VCaP (cell line): ENCODE data around the gene C3orf52.

Experiments
- H3K27ac ChIP-seq: fragments of 450-650 bp; 2 replicates; pipeline ENCODE4 v1.5.1; 2017
- TF ChIP-seq, protein P1 (sequence below): fragments of 450-650 bp; conservative IDR thresholded peaks from 2 replicates; pipeline ENCODE4 v1.5.1; 2017; ENCODE audit warnings: mild to moderate bottlenecking, moderate library complexity

Gene C3orf52

DNA sequence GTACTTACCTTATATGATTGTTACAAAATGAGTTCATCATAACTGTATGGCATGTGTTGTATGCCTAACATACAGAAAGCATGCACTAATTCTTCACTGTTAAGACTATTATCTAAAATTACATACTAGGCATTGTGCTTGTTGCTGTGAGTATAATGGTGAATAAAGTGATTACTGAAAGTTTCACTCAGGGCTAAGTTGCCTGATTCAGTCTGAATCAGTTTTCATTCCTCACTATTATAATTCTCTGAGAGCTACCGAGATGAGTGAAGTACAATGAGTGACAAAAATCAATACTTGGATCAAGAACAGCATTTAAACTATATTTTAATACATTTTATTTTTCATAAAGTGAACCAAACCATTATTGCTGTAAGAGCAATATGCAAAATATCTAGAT, 54.4 kb downstream of the C3orf52 start:
- no peak overlapping the region for H3K27ac ChIP-seq
- TF ChIP-seq, protein P1, sequence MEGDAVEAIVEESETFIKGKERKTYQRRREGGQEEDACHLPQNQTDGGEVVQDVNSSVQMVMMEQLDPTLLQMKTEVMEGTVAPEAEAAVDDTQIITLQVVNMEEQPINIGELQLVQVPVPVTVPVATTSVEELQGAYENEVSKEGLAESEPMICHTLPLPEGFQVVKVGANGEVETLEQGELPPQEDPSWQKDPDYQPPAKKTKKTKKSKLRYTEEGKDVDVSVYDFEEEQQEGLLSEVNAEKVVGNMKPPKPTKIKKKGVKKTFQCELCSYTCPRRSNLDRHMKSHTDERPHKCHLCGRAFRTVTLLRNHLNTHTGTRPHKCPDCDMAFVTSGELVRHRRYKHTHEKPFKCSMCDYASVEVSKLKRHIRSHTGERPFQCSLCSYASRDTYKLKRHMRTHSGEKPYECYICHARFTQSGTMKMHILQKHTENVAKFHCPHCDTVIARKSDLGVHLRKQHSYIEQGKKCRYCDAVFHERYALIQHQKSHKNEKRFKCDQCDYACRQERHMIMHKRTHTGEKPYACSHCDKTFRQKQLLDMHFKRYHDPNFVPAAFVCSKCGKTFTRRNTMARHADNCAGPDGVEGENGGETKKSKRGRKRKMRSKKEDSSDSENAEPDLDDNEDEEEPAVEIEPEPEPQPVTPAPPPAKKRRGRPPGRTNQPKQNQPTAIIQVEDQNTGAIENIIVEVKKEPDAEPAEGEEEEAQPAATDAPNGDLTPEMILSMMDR: no peak

DNA sequence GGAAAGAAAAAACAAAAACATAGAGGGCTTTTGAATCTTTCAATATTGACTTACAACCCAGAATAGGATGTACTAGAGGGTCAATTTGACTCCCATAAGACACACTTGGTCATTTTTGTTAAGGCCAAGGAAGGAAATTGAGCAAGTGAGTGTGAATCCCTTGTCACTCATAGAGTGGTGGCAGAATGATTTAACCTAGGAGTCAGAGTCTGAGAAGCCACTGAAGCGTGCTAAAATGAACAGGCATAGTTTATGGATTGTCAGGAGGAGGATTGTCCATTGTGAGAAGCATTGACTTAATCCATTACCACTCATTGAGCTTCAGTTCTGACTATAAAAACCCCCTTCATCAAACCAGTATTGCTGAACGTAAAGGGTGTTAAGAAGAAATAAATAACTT, 55.1 kb downstream of the C3orf52 start:
- TF ChIP-seq, protein P1: no peak
- no peak overlapping the region for H3K27ac ChIP-seq

DNA sequence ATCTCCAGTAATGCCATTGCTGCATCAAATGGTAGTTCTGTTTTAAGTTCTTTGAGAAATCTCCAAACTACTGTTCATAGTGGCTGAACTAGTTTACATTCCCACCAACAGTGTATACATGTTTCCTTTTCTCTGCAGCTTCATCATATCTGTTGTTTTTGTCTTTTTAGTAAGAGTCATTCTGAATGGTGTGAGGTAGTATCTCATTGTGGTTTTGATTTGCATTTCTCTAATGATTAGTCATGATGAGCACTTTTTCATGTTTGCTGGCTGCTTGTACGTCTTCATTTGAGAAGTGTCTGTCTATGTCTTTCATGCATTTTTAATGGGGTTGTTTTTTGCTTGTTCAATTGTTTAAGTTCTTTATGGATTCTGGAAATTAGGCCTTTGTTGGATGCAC, 57.1 kb downstream of the C3orf52 start:
- TF ChIP-seq, protein P1: no peak

DNA sequence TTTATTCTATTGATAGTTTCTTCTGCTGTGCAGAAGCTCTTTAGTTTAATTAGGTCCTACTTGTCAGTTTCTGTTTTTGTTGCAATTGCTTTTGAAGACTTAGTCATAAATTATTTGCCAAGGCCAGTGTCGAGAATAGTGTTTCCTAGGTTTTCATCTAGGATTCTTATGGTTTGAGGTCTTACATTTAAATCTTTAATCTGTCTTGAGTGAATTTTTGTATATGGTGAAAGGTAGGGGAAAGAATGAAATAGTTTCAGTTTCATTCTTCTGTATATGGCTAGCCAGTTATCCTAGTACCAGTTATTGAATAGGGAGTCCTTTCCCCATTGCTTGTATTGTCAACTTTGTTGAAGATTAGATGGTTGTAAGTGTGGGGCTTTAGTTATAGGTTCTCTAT, 57.5 kb downstream of the C3orf52 start:
- no peak overlapping the region for H3K27ac ChIP-seq
- TF ChIP-seq, protein P1: no peak

More for the DNA sequence above, 57.1 kb downstream of the C3orf52 start:
- H3K27ac ChIP-seq: no peak overlapping the region

GRCh38 chr3:112149136-112149535, 62.9 kb downstream of the C3orf52 start:
- TF ChIP-seq, protein P1: no peak
- no peak overlapping the region for H3K27ac ChIP-seq

GRCh38 chr3:112167758-112168157, 81.6 kb downstream of the C3orf52 start:
- no peak overlapping the region for H3K27ac ChIP-seq
- TF ChIP-seq, protein P1: no peak
